Heart right ventricle (tissue), 16 donors: ENCODE results near the gene MOSMO. TPM values are rescaled to one million over a fixed set of nuclear protein-coding genes. Genes with fewer than 3 reads are reported as not detected.
"Not testable (repeated sequence)": the region's sequence is repeated elsewhere in the genome, so short reads cannot be mapped to it uniquely, and the experiment has no call there.

Experiments
- ATAC-seq, 8 donors: fragments of 200-7000 bp; cut with Tn5 transposase; one replicate each; pipeline ENCODE4 v1.9.1; 2020; ENCODE audit warnings: mild to moderate bottlenecking in 8 of 8, moderate library complexity in 8 of 8, moderate number of reproducible peaks in 1 of 8
- DNase-seq, 2 donors: peaks; one replicate each; pipeline ENCODE4 v3.0.0-alpha.2; 2020
- H3K27ac ChIP-seq, 10 donors: fragments of 200-600 bp; sonication (generic) in 2 of 10; one replicate each; pipeline versions ENCODE4 v1.5.0 to v1.8.0; 2020 to 2022; ENCODE audit warnings: mild to moderate bottlenecking in 3 of 10
- H3K27me3 ChIP-seq, 7 donors: fragments of 200-600 bp; one replicate each; pipeline ENCODE4 v1.8.0; 2021 to 2022; ENCODE audit warnings: mild to moderate bottlenecking in 2 of 7
- H3K36me3 ChIP-seq, 9 donors: fragments of 200-600 bp; sonication (generic) in 1 of 9; one replicate each; pipeline versions ENCODE4 v1.5.0 to v1.8.0; 2020 to 2022; ENCODE audit warnings: mild to moderate bottlenecking in 2 of 9
- H3K4me1 ChIP-seq, 9 donors: fragments of 200-600 bp; sonication (generic) in 1 of 9; one replicate each; pipeline versions ENCODE4 v1.5.0 to v1.8.0; 2020 to 2022; ENCODE audit warnings: mild to moderate bottlenecking in 4 of 9
- H3K4me3 ChIP-seq, 10 donors: fragments of 200-600 bp; sonication (generic) in 2 of 10; one replicate each; pipeline versions ENCODE4 v1.5.0 to v1.8.0; 2020 to 2022; ENCODE audit warnings: mild to moderate bottlenecking in 7 of 10, moderate library complexity in 2 of 10
- H3K9me3 ChIP-seq, 11 donors: fragments of 200-600 bp in 10 of 11; sonication (generic) in 2 of 11; one replicate each; pipeline versions ENCODE4 v1.5.0 to v1.8.0; 2013 to 2022; ENCODE audit warnings: mild to moderate bottlenecking in 2 of 11, control low read depth in 1 of 11, moderate library complexity in 1 of 11
- CTCF ChIP-seq, 9 donors: fragments of 200-600 bp; sonication (generic) in 2 of 9; IDR thresholded peaks; one replicate each; pipeline versions ENCODE4 v1.5.0 to v1.8.0; 2021 to 2022; ENCODE audit warnings: antibody characterized with exemption in 9 of 9, mild to moderate bottlenecking in 5 of 9, moderate library complexity in 1 of 9
- WGBS, 2 donors: extraction: QIAGEN DNeasy Blood & Tissue Kit; methylation state at CpG; one replicate each; pipeline ENCODE4 v1.1.7; 2013; ENCODE audit warnings: inconsistent platforms in 1 of 2; 5-methylcytosine and 5-hydroxymethylcytosine counted together
- intact Hi-C, 10 donors: fragments of 100-400 bp; cut with DNase I; formaldehyde crosslinking; loops; one replicate each; pipeline versions ENCODE4 v1.11.1 to v1.14.2; 2022
- polyA plus RNA-seq, 2 donors: library from polyadenylated mRNA; stranded (reverse); fragments of 200-250 nt; gene quantifications; one replicate each; pipeline ENCODE4 v1.2.3, GENCODE V29; 2013
- total RNA-seq, 10 donors: library from RNA; stranded (reverse); fragmentation: NEBNext Ultra II Directional in 3 of 10; extraction: Animal tissue kit (Norgen Biotek cat#: 25700) in 3 of 10; gene quantifications; one replicate each; pipeline versions ENCODE4 v1.2.1 to v1.2.4, GENCODE V29; 2021 to 2023
- donor health status: Arrhythmogenic right ventricular cardiomyopathy.
- donor health status: ischemic (EF 13 %, LVEDD 7.1; RV severe dilation, severe dysfunction).
- donor health status: healthy with polysubstance abuse.
- donor health status: DM: no; HTN: yes; CAD: no.
- donor health status: DM: no; HTN: no; CAD: no.
- donor health status: ischemic (EF 25% LVEDD 6.9; RV normal size, moderate dysfunction).
- donor health status: ischemic (EF 25% LVEDD 5.7; RV mildly dilated, moderate dysfunction).
- donor health status: healthy.
- donor health status: DM: yes; HTN: yes; CAD: no.
- donor health status: Ischemic cardiomyopathy.
- donor health status: ischemic (EF 35%, LVEDD 5.7; RV mildly dilated, moderate dysfunction).
- donor health status: nonischemic (EF 11% LVEDD 7.7; RV severe dilation, severe dysfunction).
- donor health status: DM: yes; HTN: yes; CAD: no.
- donor health status: PGD.
- donor health status: ischemic (EF 29% LVEDD 5.4; RV normal size, mild dysfunction).
- donor health status: nonischemic (EF 23%, LVEDD 6.1; RV moderate dilation, normal function).

MOSMO gene
- total and polyA plus RNA-seq, 12 donors = 7.5 to 13.0 (median 11.3) TPM

- ATAC-seq (peak in 1 of 8 donors; percentile 41), DNase-seq (no peak)
- peaks cover 3 to 37% (median 15%) of the 10 kb centered on the region in 9 donors for H3K4me1 ChIP-seq
- H3K4me3 ChIP-seq = no peak overlapping the region
- no peak overlapping the region for H3K27ac ChIP-seq
- H3K27me3 ChIP-seq = no peaks in the 10 kb centered on the region
- 71% methylated on average over 1 of the region's 1 CpG for WGBS, 2 donors
- H3K36me3 ChIP-seq = no peaks in the 10 kb centered on the region
- H3K9me3 ChIP-seq = no peaks in the 10 kb centered on the region
- no peak for TF ChIP-seq CTCF (IDR thresholded peaks at IDR 0.05)
- intact Hi-C loops = loop anchor here (1.0 to 10.0 kb wide), 15 partner anchors 47 to 296 kb away; partner anchors contain the start of genes POLR3E (in 4 of the 10) and UQCRC2 (in 1 of the 10)
Observed at GRCh38 chr16:22001591-22001990, 6.3 kb upstream of the MOSMO start.

GRCh38 chr16:22002047-22002446 lies 5.9 kb upstream of the MOSMO start:
- peaks cover 3 to 38% (median 18%) of the 10 kb centered on the region in 9 donors for H3K4me1 ChIP-seq
- not testable (repeated sequence) for ATAC-seq
- intact Hi-C loops = loop anchor here in 9 of 10 donors (5.0 to 10.0 kb wide), 6 partner anchors 47 to 295 kb away; partner anchors contain the start of genes POLR3E (in 4 of the 9) and UQCRC2 (in 1 of the 9)

GRCh38 chr16:22003195-22003594 lies 4.7 kb upstream of the MOSMO start:
- ATAC-seq (no peak), DNase-seq (no peak)
- H3K36me3 ChIP-seq = no peaks in the 10 kb centered on the region
- intact Hi-C loops = loop anchor here in 9 of 10 donors (5.0 to 10.0 kb wide), 6 partner anchors 48 to 294 kb away; partner anchors contain the start of genes POLR3E (in 4 of the 9) and UQCRC2 (in 1 of the 9)
- H3K4me1 ChIP-seq = peaks cover 3 to 32% (median 18%) of the 10 kb centered on the region in 9 donors
- no peak overlapping the region for H3K4me3 ChIP-seq
- H3K9me3 ChIP-seq = no peaks in the 10 kb centered on the region
- 86 to 88% methylated on average over 4 of the region's 4 CpGs for WGBS, 2 donors
- no peaks in the 10 kb centered on the region for H3K27me3 ChIP-seq
- H3K27ac ChIP-seq = no peak overlapping the region
- TF ChIP-seq CTCF (IDR thresholded peaks at IDR 0.05) = no peak

More at GRCh38 chr16:22002047-22002446, 5.9 kb upstream of the MOSMO start:
- not testable (repeated sequence) for DNase-seq, H3K27me3 ChIP-seq, H3K27ac ChIP-seq, H3K4me3 ChIP-seq, H3K9me3 ChIP-seq, H3K36me3 ChIP-seq
- 97 to 100% methylated on average over 1 of the region's 1 CpG for WGBS, 2 donors

- peaks cover 3 to 37% (median 28%) of the 10 kb centered on the region in 9 donors for H3K4me1 ChIP-seq
- 35 to 54% methylated on average over 3 of the region's 3 CpGs for WGBS, 2 donors
Observed at GRCh38 chr16:22004341-22004740, 3.6 kb upstream of the MOSMO start.

More at GRCh38 chr16:22004341-22004740, 3.6 kb upstream of the MOSMO start:
- H3K36me3 ChIP-seq = no peaks in the 10 kb centered on the region
- no peaks in the 10 kb centered on the region for H3K27me3 ChIP-seq
- no peak for TF ChIP-seq CTCF (IDR thresholded peaks at IDR 0.05)
- no peaks in the 10 kb centered on the region for H3K9me3 ChIP-seq
- no peak overlapping the region for H3K4me3 ChIP-seq
- no peak overlapping the region for H3K27ac ChIP-seq
- ATAC-seq (no peak), DNase-seq (no peak)
- intact Hi-C loops = loop anchor here (2.0 to 10.0 kb wide), 7 partner anchors 50 to 293 kb away; partner anchors contain the start of genes POLR3E (in 4 of the 10) and UQCRC2 (in 1 of the 10)
